ENCODE data around the gene FOXC2.

FOXC2 gene

GRCh38 chr16:86567701-86568581, 1.3 kb downstream of the FOXC2 start:
- no peak for DNase-seq (ENCODE audit: low read depth, low spot score)
- WGBS (ENCODE audit: insufficient coverage, insufficient read length), result no CpG with 5 or more reads among the region's 116 CpGs
- Histone ChIP-seq H3K9me3 (ENCODE audit: control insufficient read depth, insufficient read depth, low read length) (no peaks in the 10 kb centered on the region), H3K27ac (ENCODE audit: low read length) (no peak overlapping the region), H3K27me3 (ENCODE audit: control insufficient read depth, insufficient read depth, low read length) (peaks cover 77% of the 10 kb centered on the region), H3K36me3 (ENCODE audit: control insufficient read depth, insufficient read depth, low read length) (no peaks in the 10 kb centered on the region), H3K4me1 (ENCODE audit: control insufficient read depth, insufficient read depth, low read length) (peaks cover 6% of the 10 kb centered on the region), H3K4me3 (ENCODE audit: low read length) (no peak overlapping the region; the same call in 1 of the 2 replicates)

GRCh38 chr16:86568677-86569623, 2.3 kb downstream of the FOXC2 start:
- peaks cover 87% of the 10 kb centered on the region for H3K27me3 ChIP-seq (ENCODE audit: control insufficient read depth, insufficient read depth, low read length)
- WGBS (ENCODE audit: insufficient coverage, insufficient read length), result no CpG with 5 or more reads among the region's 33 CpGs
- no peak overlapping the region for H3K27ac ChIP-seq (ENCODE audit: low read length)
- no peaks in the 10 kb centered on the region for H3K9me3 ChIP-seq (ENCODE audit: control insufficient read depth, insufficient read depth, low read length)
- H3K36me3 ChIP-seq (ENCODE audit: control insufficient read depth, insufficient read depth, low read length), result no peaks in the 10 kb centered on the region
- no peak for DNase-seq (ENCODE audit: low read depth, low spot score)
- peaks cover 8% of the 10 kb centered on the region for H3K4me1 ChIP-seq (ENCODE audit: control insufficient read depth, insufficient read depth, low read length)
- H3K4me3 ChIP-seq (ENCODE audit: low read length), result no peak overlapping the region; the same call in 1 of the 2 replicates

DNA sequence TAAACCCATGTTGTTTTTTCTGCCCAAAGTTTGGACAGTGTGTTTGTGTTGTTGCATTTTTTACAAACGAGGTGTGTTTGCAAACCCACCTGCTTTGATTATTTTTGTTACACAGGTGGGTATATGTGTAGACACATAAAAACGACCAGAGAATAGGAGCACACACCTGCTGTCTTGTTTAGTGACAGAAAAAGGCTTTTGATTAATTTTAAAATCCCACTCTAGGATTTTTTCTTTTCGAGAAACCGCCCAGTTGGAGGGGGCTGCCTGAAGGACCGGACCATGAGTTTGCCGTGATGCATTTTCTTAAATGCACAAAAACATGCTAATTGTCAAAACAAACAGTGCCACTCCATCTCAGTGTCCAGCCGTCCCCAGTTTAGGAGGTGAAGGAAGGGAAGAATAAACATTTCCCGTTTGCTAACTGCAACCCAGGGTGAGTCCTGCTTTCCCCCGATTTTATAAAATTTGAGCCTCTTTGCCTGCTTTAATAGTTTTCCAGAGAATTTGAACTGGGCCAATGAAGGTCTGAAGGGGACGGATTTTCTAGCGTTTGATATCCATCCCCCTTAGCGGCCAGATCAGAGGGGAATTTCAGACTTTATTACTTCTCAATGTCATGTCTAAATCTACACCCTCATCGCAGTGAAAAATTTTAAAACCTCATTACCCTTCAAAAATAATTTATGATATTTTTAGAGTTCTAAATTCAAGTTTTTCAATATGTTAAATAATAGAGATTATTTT, 3.2 kb downstream of the FOXC2 start:
- Histone ChIP-seq H3K27me3 (ENCODE audit: control insufficient read depth, insufficient read depth, low read length) (peaks cover 87% of the 10 kb centered on the region), H3K36me3 (ENCODE audit: control insufficient read depth, insufficient read depth, low read length) (no peaks in the 10 kb centered on the region), H3K4me3 (ENCODE audit: low read length) (no peak overlapping the region), H3K9me3 (ENCODE audit: control insufficient read depth, insufficient read depth, low read length) (no peaks in the 10 kb centered on the region), H3K4me1 (ENCODE audit: control insufficient read depth, insufficient read depth, low read length) (peaks cover 8% of the 10 kb centered on the region), H3K27ac (ENCODE audit: low read length) (no peak overlapping the region)
- WGBS (ENCODE audit: insufficient coverage, insufficient read length), result 100% methylated on average over 1 of the region's 13 CpGs
- no peak for DNase-seq (ENCODE audit: low read depth, low spot score)

DNA sequence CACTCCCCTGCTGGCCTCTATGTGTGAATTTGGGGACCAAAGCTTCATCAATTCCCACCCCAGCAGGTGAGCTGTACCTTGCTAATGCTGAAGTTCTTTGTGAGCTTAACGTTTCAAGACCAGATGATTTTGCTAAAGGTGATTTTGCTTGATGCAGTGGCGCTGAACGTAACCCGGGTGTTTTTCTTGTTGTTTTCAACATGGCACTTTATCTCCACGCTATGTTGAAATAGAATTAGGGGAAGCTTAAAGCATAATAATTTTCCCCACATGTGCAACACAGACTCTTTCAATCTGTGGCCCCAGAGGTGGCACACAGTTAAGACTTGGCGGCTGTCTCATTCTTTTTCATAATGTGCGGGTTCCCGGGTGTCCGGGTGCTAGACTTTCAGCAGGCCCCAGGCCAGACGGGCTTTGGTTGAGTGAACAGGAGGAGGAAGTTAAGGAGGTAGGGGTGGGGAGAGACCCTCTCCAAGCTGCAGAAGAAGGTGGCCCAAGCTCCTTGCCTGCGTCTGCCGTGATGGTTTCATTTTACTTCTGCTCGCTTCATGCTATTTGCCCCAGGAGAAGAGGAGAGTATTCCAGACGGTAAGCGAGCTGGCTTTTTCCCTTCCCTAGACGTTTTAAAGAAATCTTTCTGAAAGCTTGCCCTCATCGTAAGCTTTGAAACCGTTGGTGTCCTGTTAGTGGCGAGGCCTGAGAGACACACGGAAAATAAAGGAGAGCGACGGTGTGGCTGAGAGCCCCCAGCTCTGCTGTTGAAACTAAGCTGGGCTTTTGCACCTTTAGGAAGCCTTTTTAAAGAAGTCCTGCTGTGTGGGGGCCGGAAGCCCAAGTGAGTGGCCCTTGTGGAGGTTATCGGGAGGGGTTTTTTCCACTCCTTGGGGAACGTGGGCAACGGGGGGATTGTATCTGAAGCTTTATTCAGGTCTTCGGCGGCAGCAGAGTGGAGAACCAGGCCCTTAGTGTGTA, 4.2 kb downstream of the FOXC2 start:
- Histone ChIP-seq H3K9me3 (ENCODE audit: control insufficient read depth, insufficient read depth, low read length) (no peaks in the 10 kb centered on the region), H3K27me3 (ENCODE audit: control insufficient read depth, insufficient read depth, low read length) (peaks cover 84% of the 10 kb centered on the region), H3K36me3 (ENCODE audit: control insufficient read depth, insufficient read depth, low read length) (no peaks in the 10 kb centered on the region), H3K4me1 (ENCODE audit: control insufficient read depth, insufficient read depth, low read length) (peaks cover 10% of the 10 kb centered on the region), H3K4me3 (ENCODE audit: low read length) (no peak overlapping the region), H3K27ac (ENCODE audit: low read length) (no peak overlapping the region)
- no CpG with 5 or more reads among the region's 28 CpGs for WGBS (ENCODE audit: insufficient coverage, insufficient read length)
- DNase-seq (ENCODE audit: low read depth, low spot score), result no peak

DNA sequence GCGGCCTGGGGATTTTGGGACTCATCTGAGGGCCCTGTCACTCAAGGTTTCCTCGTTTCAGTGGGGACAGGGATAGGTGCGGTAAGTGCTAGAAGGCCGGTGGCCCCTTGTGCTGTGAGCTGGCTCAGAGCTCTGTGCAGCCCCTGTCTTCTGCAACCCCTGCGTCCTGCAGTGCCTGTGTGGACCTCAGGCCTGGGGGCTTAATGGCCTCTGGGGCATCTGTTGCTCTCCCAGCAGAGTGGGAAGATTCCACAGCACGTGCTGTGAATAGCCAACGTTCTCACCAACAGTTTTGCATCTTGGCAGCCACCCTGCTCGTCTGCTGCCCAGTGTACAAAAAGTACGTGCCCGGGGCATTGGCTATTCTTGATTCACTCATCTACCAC, 4.9 kb downstream of the FOXC2 start:
- Histone ChIP-seq H3K27me3 (ENCODE audit: control insufficient read depth, insufficient read depth, low read length) (peaks cover 80% of the 10 kb centered on the region), H3K9me3 (ENCODE audit: control insufficient read depth, insufficient read depth, low read length) (no peaks in the 10 kb centered on the region), H3K4me3 (ENCODE audit: low read length) (no peak overlapping the region), H3K27ac (ENCODE audit: low read length) (no peak overlapping the region), H3K4me1 (ENCODE audit: control insufficient read depth, insufficient read depth, low read length) (peaks cover 7% of the 10 kb centered on the region; the same call in 1 of the 2 replicates), H3K36me3 (ENCODE audit: control insufficient read depth, insufficient read depth, low read length) (no peaks in the 10 kb centered on the region)
- WGBS (ENCODE audit: insufficient coverage, insufficient read length), result no CpG with 5 or more reads among the region's 10 CpGs
- no peak for DNase-seq (ENCODE audit: low read depth, low spot score)

DNA sequence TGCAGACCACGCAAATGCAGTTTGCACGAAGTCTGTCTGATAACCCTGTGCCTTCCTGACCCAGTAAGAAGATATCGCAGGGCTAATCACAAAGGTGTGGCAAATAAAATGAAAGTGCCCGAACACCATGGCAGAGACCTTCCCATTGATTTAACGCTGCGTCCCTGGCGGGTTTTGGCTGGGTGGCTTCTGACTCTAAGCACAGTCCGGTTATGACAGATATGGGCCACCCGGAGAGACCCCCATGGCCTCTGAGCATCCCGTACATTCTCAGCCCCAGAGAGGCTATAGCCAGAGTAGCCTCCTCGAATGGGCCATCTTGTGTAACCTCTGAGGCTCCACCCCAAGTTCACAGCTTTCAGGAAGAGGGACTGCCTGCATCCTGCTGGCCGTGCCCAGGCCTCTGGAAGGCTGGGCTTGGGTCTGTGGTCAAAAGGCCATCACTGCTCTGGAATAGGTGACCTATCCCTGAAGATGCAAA, 5.5 kb downstream of the FOXC2 start:
- Histone ChIP-seq H3K9me3 (ENCODE audit: control insufficient read depth, insufficient read depth, low read length) (no peaks in the 10 kb centered on the region), H3K4me1 (ENCODE audit: control insufficient read depth, insufficient read depth, low read length) (peaks cover 7% of the 10 kb centered on the region; the same call in 1 of the 2 replicates), H3K27me3 (ENCODE audit: control insufficient read depth, insufficient read depth, low read length) (peaks cover 83% of the 10 kb centered on the region), H3K36me3 (ENCODE audit: control insufficient read depth, insufficient read depth, low read length) (no peaks in the 10 kb centered on the region), H3K4me3 (ENCODE audit: low read length) (no peak overlapping the region), H3K27ac (ENCODE audit: low read length) (no peak overlapping the region)
- no CpG with 5 or more reads among the region's 12 CpGs for WGBS (ENCODE audit: insufficient coverage, insufficient read length)
- DNase-seq (ENCODE audit: low read depth, low spot score), result no peak

- Histone ChIP-seq H3K4me3 (ENCODE audit: low read length) (no peak overlapping the region), H3K4me1 (ENCODE audit: control insufficient read depth, insufficient read depth, low read length) (peaks cover 7% of the 10 kb centered on the region; the same call in 1 of the 2 replicates), H3K36me3 (ENCODE audit: control insufficient read depth, insufficient read depth, low read length) (no peaks in the 10 kb centered on the region), H3K27me3 (ENCODE audit: control insufficient read depth, insufficient read depth, low read length) (peaks cover 84% of the 10 kb centered on the region), H3K9me3 (ENCODE audit: control insufficient read depth, insufficient read depth, low read length) (no peaks in the 10 kb centered on the region), H3K27ac (ENCODE audit: low read length) (no peak overlapping the region)
- no peak for DNase-seq (ENCODE audit: low read depth, low spot score)
- no CpG with 5 or more reads among the region's 8 CpGs for WGBS (ENCODE audit: insufficient coverage, insufficient read length)
Measured at GRCh38 chr16:86572606-86573005, 6.0 kb downstream of the FOXC2 start.

DNA sequence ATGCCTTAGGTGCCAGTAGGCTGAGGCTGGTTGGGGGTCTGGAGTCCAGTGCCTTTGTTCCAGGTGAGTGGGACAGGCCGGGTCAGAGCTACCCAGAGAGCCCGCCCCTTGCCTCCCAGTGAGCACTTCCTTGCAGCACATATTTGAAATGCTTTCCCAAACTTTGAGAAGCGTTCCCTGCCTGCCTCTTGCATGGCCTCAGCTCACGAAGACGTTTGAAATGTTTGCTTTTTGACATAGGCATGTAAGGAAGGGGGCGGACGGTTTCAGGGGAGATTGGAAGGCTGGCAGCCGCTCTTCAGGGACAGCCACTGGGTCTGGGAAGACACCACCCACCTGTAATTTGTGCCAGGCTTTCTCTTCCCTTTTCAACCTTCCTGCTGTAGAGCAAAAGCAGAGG, 6.6 kb downstream of the FOXC2 start:
- Histone ChIP-seq H3K27ac (ENCODE audit: low read length) (no peak overlapping the region), H3K4me3 (ENCODE audit: low read length) (no peak overlapping the region), H3K36me3 (ENCODE audit: control insufficient read depth, insufficient read depth, low read length) (no peaks in the 10 kb centered on the region), H3K4me1 (ENCODE audit: control insufficient read depth, insufficient read depth, low read length) (peaks cover 7% of the 10 kb centered on the region; the same call in 1 of the 2 replicates), H3K27me3 (ENCODE audit: control insufficient read depth, insufficient read depth, low read length) (peaks cover 85% of the 10 kb centered on the region), H3K9me3 (ENCODE audit: control insufficient read depth, insufficient read depth, low read length) (no peaks in the 10 kb centered on the region)
- no peak for DNase-seq (ENCODE audit: low read depth, low spot score)
- no CpG with 5 or more reads among the region's 8 CpGs for WGBS (ENCODE audit: insufficient coverage, insufficient read length)

Data from iPS DF 6.9 (cell line).